ENCODE data around the gene ABCA2.
"Not testable (repeated sequence)": the region's sequence is repeated elsewhere in the genome, so short reads cannot be mapped to it uniquely, and the experiment has no call there.

The ABCA2 gene

GRCh38 chr9:137016436-137016835 is 11.6 kb downstream of the ABCA2 start:
- DNase-seq (ENCODE audit: low read depth in 2 of 2, low spot score in 1 of 2): no peak

- DNase-seq (ENCODE audit: low read depth in 2 of 2, low spot score in 1 of 2): no peak
Observed at GRCh38 chr9:137015976-137016375, 12.1 kb downstream of the ABCA2 start.

- no peak for DNase-seq (ENCODE audit: low read depth in 2 of 2, low spot score in 1 of 2)
Observed at GRCh38 chr9:137015540-137015930, 12.5 kb downstream of the ABCA2 start.

- DNase-seq (ENCODE audit: low read depth in 2 of 2, low spot score in 1 of 2): no peak
Observed at GRCh38 chr9:137014776-137015539, 13.1 kb downstream of the ABCA2 start.

- no peak for DNase-seq (ENCODE audit: low read depth in 2 of 2, low spot score in 1 of 2)
Observed at GRCh38 chr9:137014166-137014565, 13.9 kb downstream of the ABCA2 start.

GRCh38 chr9:137013571-137013940 is 14.5 kb downstream of the ABCA2 start:
- DNase-seq (ENCODE audit: low read depth in 2 of 2, low spot score in 1 of 2): no peak

GRCh38 chr9:137012694-137013570 is 15.1 kb downstream of the ABCA2 start:
- no peak for DNase-seq (ENCODE audit: low read depth in 2 of 2, low spot score in 1 of 2)

GRCh38 chr9:137011907-137012675 is 15.9 kb downstream of the ABCA2 start:
- DNase-seq (ENCODE audit: low read depth in 2 of 2, low spot score in 1 of 2): no peak

- no peak for DNase-seq (ENCODE audit: low read depth in 2 of 2, low spot score in 1 of 2)
Observed at GRCh38 chr9:137011156-137011555, 16.9 kb downstream of the ABCA2 start.

- no peak for DNase-seq (ENCODE audit: low read depth in 2 of 2, low spot score in 1 of 2)
Observed at GRCh38 chr9:137009938-137010732, 17.9 kb downstream of the ABCA2 start.

- DNase-seq (ENCODE audit: low read depth in 2 of 2, low spot score in 1 of 2): no peak
Observed at GRCh38 chr9:137009217-137009616, 18.8 kb downstream of the ABCA2 start.

- DNase-seq (ENCODE audit: low read depth in 2 of 2, low spot score in 1 of 2): no peak
Observed at GRCh38 chr9:137008312-137008711, 19.7 kb downstream of the ABCA2 start.

GRCh38 chr9:137007816-137008270 is 20.2 kb downstream of the ABCA2 start:
- DNase-seq (ENCODE audit: low read depth in 2 of 2, low spot score in 1 of 2): no peak

GRCh38 chr9:137007108-137007815 is 20.8 kb downstream of the ABCA2 start:
- no peak for DNase-seq (ENCODE audit: low read depth in 2 of 2, low spot score in 1 of 2)

- no peak for DNase-seq (ENCODE audit: low read depth in 2 of 2, low spot score in 1 of 2)
Observed at GRCh38 chr9:137006116-137007003, 21.7 kb downstream of the ABCA2 start.

- not testable (repeated sequence) for DNase-seq (ENCODE audit: low read depth in 2 of 2, low spot score in 1 of 2)
Observed at GRCh38 chr9:137004285-137004684, 23.8 kb downstream of the ABCA2 start.

- no peak for DNase-seq (ENCODE audit: low read depth in 2 of 2, low spot score in 1 of 2)
Observed at GRCh38 chr9:137002646-137003041, 25.4 kb downstream of the ABCA2 start.

GRCh38 chr9:137001857-137002645 is 26.0 kb downstream of the ABCA2 start:
- DNase-seq (ENCODE audit: low read depth in 2 of 2, low spot score in 1 of 2): no peak
